GM23338 (cell line): ENCODE measurements around the gene SDHB. TPM values are rescaled to one million over a fixed set of nuclear protein-coding genes. Genes with fewer than 3 reads are reported as not detected.

ENCODE experiments used
- ATAC-seq: fragments of 200-7000 bp; cut with Tn5 transposase; 3 replicates; pipeline ENCODE4 v1.9.1; 2020
- DNase-seq: peaks from one replicate; pipeline ENCODE4 v3.0.0-alpha.2; 2015; ENCODE audit warnings: low spot score
- H2AFZ ChIP-seq: fragments of 200-600 bp; sonication (generic); 2 replicates; pipeline ENCODE4 v1.8.0; 2016; ENCODE audit warnings: antibody characterized with exemption, mild to moderate bottlenecking, moderate library complexity
- H3F3A ChIP-seq: fragments of 200-600 bp; sonication (generic); replicated peaks from 2 replicates; pipeline ENCODE4 v1.8.0; 2017; ENCODE audit warnings: antibody characterized with exemption, mixed run types, low read depth
- H3K27ac ChIP-seq: fragments of 200-600 bp; sonication (generic); 2 replicates; pipeline ENCODE4 v1.6.1; 2016; ENCODE audit warnings: low read depth
- H3K27me3 ChIP-seq: fragments of 200-600 bp; sonication (generic); 2 replicates; pipeline ENCODE4 v1.8.0; 2016; ENCODE audit warnings: mild to moderate bottlenecking, mixed run types, moderate library complexity; ENCODE audit not compliant: insufficient read depth
- H3K36me3 ChIP-seq: fragments of 200-600 bp; sonication (generic); 2 replicates; pipeline ENCODE4 v1.8.0; 2016; ENCODE audit warnings: mild to moderate bottlenecking; ENCODE audit not compliant: insufficient read depth
- H3K4me1 ChIP-seq: fragments of 200-600 bp; sonication (generic); 2 replicates; pipeline ENCODE4 v1.8.0; 2016; ENCODE audit warnings: mild to moderate bottlenecking, moderate library complexity; ENCODE audit not compliant: insufficient read depth
- H3K4me2 ChIP-seq: fragments of 200-600 bp; sonication (generic); 2 replicates; pipeline ENCODE4 v1.7.1; 2017; ENCODE audit warnings: mixed run types
- H3K4me3 ChIP-seq: fragments of 200-600 bp; sonication (generic); 2 replicates; pipeline ENCODE4 v1.6.1; 2016; ENCODE audit warnings: mixed run types
- H3K79me2 ChIP-seq: fragments of 200-600 bp; sonication (generic); replicated peaks from 2 replicates; pipeline ENCODE4 v1.8.0; 2017; ENCODE audit warnings: mild to moderate bottlenecking; ENCODE audit not compliant: insufficient read depth
- H3K9me2 ChIP-seq: fragments of 200-600 bp; sonication (generic); 2 replicates; pipeline ENCODE4 v1.8.0; 2017; ENCODE audit not compliant: insufficient read depth
- H4K20me1 ChIP-seq: fragments of 200-600 bp; sonication (generic); replicated peaks from 2 replicates; pipeline ENCODE4 v1.8.0; 2017; ENCODE audit warnings: mild to moderate bottlenecking; ENCODE audit not compliant: insufficient read depth
- H3K27ac Mint-ChIP-seq: 2 replicates; pipeline ENCODE4 v1.8.0; 2020; ENCODE audit warnings: inconsistent platforms, mild to moderate bottlenecking, moderate library complexity, mixed read lengths
- H3K27me3 Mint-ChIP-seq: 3 replicates; pipeline ENCODE4 v1.8.0; 2022; ENCODE audit warnings: low read depth, mild to moderate bottlenecking, moderate library complexity, mixed read lengths, inconsistent platforms; ENCODE audit not compliant: insufficient read depth, poor library complexity
- H3K36me3 Mint-ChIP-seq: 3 replicates; pipeline ENCODE4 v1.8.0; 2021; ENCODE audit warnings: low read depth, mild to moderate bottlenecking, inconsistent platforms, moderate library complexity, mixed read lengths
- H3K4me1 Mint-ChIP-seq: 3 replicates; pipeline ENCODE4 v1.8.0; 2020; ENCODE audit warnings: mild to moderate bottlenecking, inconsistent platforms, mixed read lengths
- H3K4me3 Mint-ChIP-seq: 3 replicates; pipeline ENCODE4 v1.8.0; 2021; ENCODE audit warnings: moderate library complexity, mild to moderate bottlenecking, inconsistent platforms, mixed read lengths
- H3K9me3 Mint-ChIP-seq: 3 replicates; pipeline ENCODE4 v1.8.0; 2020; ENCODE audit warnings: moderate library complexity, mild to moderate bottlenecking, inconsistent platforms, mixed read lengths
- CREB1 ChIP-seq: fragments of 250-450 bp; sonication (Bioruptor Pico); IDR thresholded peaks from 2 replicates; pipeline ENCODE4 v1.5.0; 2020; ENCODE audit warnings: low read depth, mild to moderate bottlenecking, moderate library complexity
- CTCF ChIP-seq, 2 experiments: fragments of 200-600 bp in 1 of 2; sonication (generic) in 1 of 2; conservative IDR thresholded peaks; 2 replicates each; pipeline versions ENCODE4 v1.5.1 to v1.6.1; 2016 to 2017; ENCODE audit warnings: antibody characterized with exemption in 2 of 2, low read depth in 2 of 2, mild to moderate bottlenecking in 2 of 2, moderate library complexity in 1 of 2
- ETS1 ChIP-seq: IDR thresholded peaks from 2 replicates; pipeline ENCODE4 v1.6.1; 2016; ENCODE audit warnings: antibody characterized with exemption
- EZH2 ChIP-seq: fragments of 200-600 bp; sonication (generic); IDR thresholded peaks from one replicate; pipeline ENCODE4 v1.8.0; 2017; ENCODE audit warnings: antibody characterized with exemption, mild to moderate bottlenecking, low read depth; ENCODE audit not compliant: unreplicated experiment
- EZH2phosphoT487 ChIP-seq: fragments of 200-600 bp; sonication (generic); IDR thresholded peaks from one replicate; pipeline ENCODE4 v1.8.1; 2018; ENCODE audit warnings: antibody characterized with exemption; ENCODE audit not compliant: unreplicated experiment
- JUNB ChIP-seq: IDR thresholded peaks from one replicate; pipeline ENCODE4 v1.6.1; 2016; ENCODE audit warnings: antibody characterized with exemption; ENCODE audit not compliant: unreplicated experiment
- NANOG ChIP-seq: IDR thresholded peaks from 2 replicates; pipeline ENCODE4 v1.6.1; 2016; ENCODE audit warnings: antibody characterized with exemption, borderline replicate concordance
- POLR2AphosphoS5 ChIP-seq: IDR thresholded peaks from 2 replicates; pipeline ENCODE4 v1.6.1; 2016; ENCODE audit warnings: antibody characterized with exemption, low read depth
- REST ChIP-seq: IDR thresholded peaks from one replicate; pipeline ENCODE4 v1.6.1; 2018; ENCODE audit warnings: antibody characterized with exemption; ENCODE audit not compliant: unreplicated experiment
- STAT1 ChIP-seq: IDR thresholded peaks from one replicate; pipeline ENCODE4 v1.6.1; 2016; ENCODE audit warnings: antibody characterized with exemption; ENCODE audit not compliant: unreplicated experiment
- ZNF114 ChIP-seq: fragments of 250-450 bp; sonication (Bioruptor Pico); IDR thresholded peaks from 2 replicates; pipeline ENCODE4 v1.5.0; 2020; ENCODE audit warnings: mild to moderate bottlenecking, moderate library complexity
- ZNF331 ChIP-seq: fragments of 250-450 bp; sonication (Bioruptor Pico); IDR thresholded peaks from 2 replicates; pipeline ENCODE4 v1.5.0; 2020; ENCODE audit warnings: low read depth, mild to moderate bottlenecking, moderate library complexity
- ZNF462 ChIP-seq: fragments of 250-450 bp; sonication (Bioruptor Pico); IDR thresholded peaks from 2 replicates; pipeline ENCODE4 v1.5.0; 2020; ENCODE audit warnings: mild to moderate bottlenecking, moderate library complexity
- polyA plus RNA-seq: library from polyadenylated mRNA; unstranded; fragments of >200 nt; fragmentation: Nextera tagmentation; extraction: Ambion mirVana; gene quantifications from 2 replicates; pipeline ENCODE4 v1.2.1, GENCODE V29; 2016
- total RNA-seq: library from RNA; depleted of rRNA; stranded (reverse); fragments of >200 nt; shearing (Covaris generic); gene quantifications from 2 replicates; pipeline ENCODE4 v1.2.3, GENCODE V29; 2014

SDHB gene
- total and polyA plus RNA-seq, 2 experiments from 2014 or later: 72.8 to 112 TPM

GRCh38 chr1:17053086-17053684 is 647 bp downstream of the SDHB start:
- no peaks in the 10 kb centered on the region for H3K9me2 ChIP-seq
- peaks cover 9% of the 10 kb centered on the region; the same call in 1 of the 2 replicates for H3K36me3 ChIP-seq
- peaks cover 9% of the 10 kb centered on the region; the same call in 2 of the 3 replicates for H3K4me1 Mint-ChIP-seq
- peaks cover 9% of the 10 kb centered on the region for H3K4me1 ChIP-seq
- ATAC-seq: no peak
- peak overlapping the region; percentile 45; the same call in 1 of the 2 replicates for H2AFZ ChIP-seq
- H3K27ac ChIP-seq: peak overlapping the region; percentile 11; the same call in 1 of the 2 replicates
- H3K27me3 ChIP-seq: no peaks in the 10 kb centered on the region
- TF ChIP-seq ZNF331 (CRISPR knock-in tag) (no peak), POLR2AphosphoS5 (no peak), EZH2 (no peak), EZH2phosphoT487 (no peak), ZNF462 (no peak), CREB1 (no peak), ZNF114 (CRISPR knock-in tag) (no peak), JUNB (no peak), STAT1 (no peak), CTCF (conservative IDR thresholded peaks at IDR 0.05; ENCODE audit: low read depth in 2 of 2) (no peak), ETS1 (no peak), NANOG (no peak), REST (no peak)
- no peaks in the 10 kb centered on the region for H3K9me3 Mint-ChIP-seq
- H3K27me3 Mint-ChIP-seq: peaks cover 18% of the 10 kb centered on the region
- peak overlapping the region; percentile 92 for H3K4me3 ChIP-seq
- peaks cover 13% of the 10 kb centered on the region for H4K20me1 ChIP-seq
- H3K79me2 ChIP-seq: peaks cover 46% of the 10 kb centered on the region
- H3K4me2 ChIP-seq: peak overlapping the region; percentile 94
- peak overlapping the region; percentile 98 for H3K27ac Mint-ChIP-seq
- H3K36me3 Mint-ChIP-seq: peaks cover 8% of the 10 kb centered on the region; the same call in 2 of the 3 replicates
- peaks cover 16% of the 10 kb centered on the region for H3F3A ChIP-seq
- no peak for DNase-seq
- peak overlapping the region; percentile 99 for H3K4me3 Mint-ChIP-seq
